ENCODE results near the gene MAN2A1.

MAN2A1 gene

DNA sequence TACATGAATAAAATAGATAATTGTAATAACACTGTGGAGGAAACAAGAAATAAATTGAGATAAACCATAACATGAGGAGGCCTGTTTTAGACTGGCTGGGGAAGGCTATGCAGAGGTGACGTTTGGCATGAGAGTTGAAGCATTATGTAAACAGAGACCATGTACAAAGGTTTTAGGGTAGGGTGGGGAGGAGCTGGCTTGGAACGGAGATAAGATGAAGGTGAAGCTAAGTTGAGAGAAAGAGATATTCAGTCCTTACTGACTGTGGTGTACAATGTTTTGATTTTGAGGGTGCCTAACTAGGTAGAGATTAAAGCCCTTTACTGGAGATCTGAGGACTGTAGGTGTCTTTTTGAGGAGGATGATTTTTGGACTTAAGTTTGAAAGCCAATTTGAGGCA, 17.8 kb downstream of the MAN2A1 start:
- no peak for ATAC-seq
- TF ChIP-seq TOX (CRISPR knock-in tag; IDR thresholded peaks at IDR 0.05; ENCODE audit: borderline replicate concordance), result no peak
- TF ChIP-seq, protein P1, sequence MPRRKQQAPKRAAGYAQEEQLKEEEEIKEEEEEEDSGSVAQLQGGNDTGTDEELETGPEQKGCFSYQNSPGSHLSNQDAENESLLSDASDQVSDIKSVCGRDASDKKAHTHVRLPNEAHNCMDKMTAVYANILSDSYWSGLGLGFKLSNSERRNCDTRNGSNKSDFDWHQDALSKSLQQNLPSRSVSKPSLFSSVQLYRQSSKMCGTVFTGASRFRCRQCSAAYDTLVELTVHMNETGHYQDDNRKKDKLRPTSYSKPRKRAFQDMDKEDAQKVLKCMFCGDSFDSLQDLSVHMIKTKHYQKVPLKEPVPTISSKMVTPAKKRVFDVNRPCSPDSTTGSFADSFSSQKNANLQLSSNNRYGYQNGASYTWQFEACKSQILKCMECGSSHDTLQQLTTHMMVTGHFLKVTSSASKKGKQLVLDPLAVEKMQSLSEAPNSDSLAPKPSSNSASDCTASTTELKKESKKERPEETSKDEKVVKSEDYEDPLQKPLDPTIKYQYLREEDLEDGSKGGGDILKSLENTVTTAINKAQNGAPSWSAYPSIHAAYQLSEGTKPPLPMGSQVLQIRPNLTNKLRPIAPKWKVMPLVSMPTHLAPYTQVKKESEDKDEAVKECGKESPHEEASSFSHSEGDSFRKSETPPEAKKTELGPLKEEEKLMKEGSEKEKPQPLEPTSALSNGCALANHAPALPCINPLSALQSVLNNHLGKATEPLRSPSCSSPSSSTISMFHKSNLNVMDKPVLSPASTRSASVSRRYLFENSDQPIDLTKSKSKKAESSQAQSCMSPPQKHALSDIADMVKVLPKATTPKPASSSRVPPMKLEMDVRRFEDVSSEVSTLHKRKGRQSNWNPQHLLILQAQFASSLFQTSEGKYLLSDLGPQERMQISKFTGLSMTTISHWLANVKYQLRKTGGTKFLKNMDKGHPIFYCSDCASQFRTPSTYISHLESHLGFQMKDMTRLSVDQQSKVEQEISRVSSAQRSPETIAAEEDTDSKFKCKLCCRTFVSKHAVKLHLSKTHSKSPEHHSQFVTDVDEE (CRISPR knock-in tag; IDR thresholded peaks at IDR 0.05), result no peak

DNA sequence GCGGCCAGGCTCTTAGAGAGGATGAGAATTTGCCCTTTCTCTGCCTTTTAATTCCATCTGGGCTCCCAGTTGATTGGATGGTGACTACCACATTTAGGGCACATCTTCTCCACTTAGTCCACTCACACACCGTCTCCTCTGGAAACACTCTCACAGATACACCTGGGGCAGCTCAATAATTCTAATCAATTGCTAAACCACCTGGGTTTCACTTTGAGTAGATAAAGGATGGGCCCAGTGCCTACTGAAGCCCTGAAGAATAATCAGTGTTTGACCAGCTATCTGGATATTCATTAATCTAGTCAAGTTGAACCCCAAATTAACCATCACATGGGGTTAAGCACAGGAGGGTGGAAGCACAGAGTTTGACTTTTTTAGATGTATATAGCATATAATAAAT, 19.1 kb downstream of the MAN2A1 start:
- TF ChIP-seq SNAI2 (CRISPR knock-in tag; IDR thresholded peaks at IDR 0.05) (no peak), ZNF70 (CRISPR knock-in tag; IDR thresholded peaks at IDR 0.05) (no peak), ZFP30 (CRISPR knock-in tag; IDR thresholded peaks at IDR 0.05) (no peak), ZNF565 (CRISPR knock-in tag; conservative IDR thresholded peaks at IDR 0.05; ENCODE audit: low read depth) (no peak), TCF4 (CRISPR knock-in tag; IDR thresholded peaks at IDR 0.05; ENCODE audit: borderline replicate concordance) (no peak), ZNF8 (CRISPR knock-in tag; IDR thresholded peaks at IDR 0.05) (no peak), OSR1 (CRISPR knock-in tag; IDR thresholded peaks at IDR 0.05) (no peak)
- TF ChIP-seq, protein P1 (CRISPR knock-in tag; IDR thresholded peaks at IDR 0.05), result no peak
- ATAC-seq, result no peak

DNA sequence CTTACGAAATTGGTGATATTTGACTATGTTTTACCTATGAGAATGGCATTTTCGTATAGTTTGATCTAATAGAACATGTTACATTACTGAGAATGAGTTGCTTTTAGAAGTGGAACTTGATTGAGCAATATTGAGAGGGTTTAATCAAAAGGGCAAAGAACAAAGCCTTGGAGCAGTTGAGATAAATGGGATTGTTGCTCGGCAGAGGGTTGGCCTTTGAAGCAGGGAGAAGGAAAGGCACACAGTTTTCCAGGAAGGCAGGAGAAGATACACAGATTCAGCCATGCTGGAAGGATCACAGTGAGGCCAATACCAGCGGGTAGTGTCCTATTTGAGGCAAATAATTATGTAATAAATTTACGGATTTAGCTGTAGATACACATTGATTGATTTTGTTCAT, 19.5 kb downstream of the MAN2A1 start:
- TF ChIP-seq BACH2 (CRISPR knock-in tag; IDR thresholded peaks at IDR 0.05; ENCODE audit: borderline replicate concordance), result no peak
- no peak for ATAC-seq

DNA sequence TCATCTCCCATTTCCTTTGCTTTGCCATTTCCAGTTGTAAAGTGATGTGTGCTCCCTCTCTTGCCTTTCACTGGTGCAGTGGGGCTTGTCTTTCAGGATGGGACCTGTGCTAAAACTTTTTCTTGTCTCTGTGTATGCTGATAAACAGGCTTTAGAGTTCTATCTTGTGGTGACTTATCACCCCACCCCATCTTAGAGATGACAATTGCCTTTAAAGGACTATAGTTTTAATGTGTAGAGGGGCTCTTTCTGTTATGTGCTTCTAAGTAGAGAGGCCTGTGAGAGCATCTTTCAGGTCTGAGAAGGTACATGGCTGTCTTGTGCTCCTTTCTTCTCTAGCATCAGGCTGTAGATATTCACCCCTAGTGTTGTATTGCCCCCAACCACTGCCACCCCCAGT, 21.9 kb downstream of the MAN2A1 start:
- TF ChIP-seq, protein P1 (CRISPR knock-in tag; IDR thresholded peaks at IDR 0.05), result no peak
- TF ChIP-seq CSDC2 (CRISPR knock-in tag; IDR thresholded peaks at IDR 0.05) (no peak), TOX (CRISPR knock-in tag; IDR thresholded peaks at IDR 0.05; ENCODE audit: borderline replicate concordance) (no peak), GLIS3 (CRISPR knock-in tag; IDR thresholded peaks at IDR 0.05) (no peak), ZNF8 (CRISPR knock-in tag; IDR thresholded peaks at IDR 0.05) (no peak), TCF4 (CRISPR knock-in tag; IDR thresholded peaks at IDR 0.05; ENCODE audit: borderline replicate concordance) (no peak), ISL1 (CRISPR knock-in tag; IDR thresholded peaks at IDR 0.05) (no peak), ZC3H10 (CRISPR knock-in tag; IDR thresholded peaks at IDR 0.05) (no peak), PPARA (CRISPR knock-in tag; IDR thresholded peaks at IDR 0.05; ENCODE audit: borderline replicate concordance) (no peak), ARNTL (CRISPR knock-in tag; IDR thresholded peaks at IDR 0.05; ENCODE audit: borderline replicate concordance, low read depth) (no peak), RARB (CRISPR knock-in tag; IDR thresholded peaks at IDR 0.05) (no peak), SNAI2 (CRISPR knock-in tag; IDR thresholded peaks at IDR 0.05) (no peak), BACH2 (CRISPR knock-in tag; IDR thresholded peaks at IDR 0.05; ENCODE audit: borderline replicate concordance) (no peak), ZFP3 (CRISPR knock-in tag; IDR thresholded peaks at IDR 0.05) (no peak)
- TF ChIP-seq, protein P2, sequence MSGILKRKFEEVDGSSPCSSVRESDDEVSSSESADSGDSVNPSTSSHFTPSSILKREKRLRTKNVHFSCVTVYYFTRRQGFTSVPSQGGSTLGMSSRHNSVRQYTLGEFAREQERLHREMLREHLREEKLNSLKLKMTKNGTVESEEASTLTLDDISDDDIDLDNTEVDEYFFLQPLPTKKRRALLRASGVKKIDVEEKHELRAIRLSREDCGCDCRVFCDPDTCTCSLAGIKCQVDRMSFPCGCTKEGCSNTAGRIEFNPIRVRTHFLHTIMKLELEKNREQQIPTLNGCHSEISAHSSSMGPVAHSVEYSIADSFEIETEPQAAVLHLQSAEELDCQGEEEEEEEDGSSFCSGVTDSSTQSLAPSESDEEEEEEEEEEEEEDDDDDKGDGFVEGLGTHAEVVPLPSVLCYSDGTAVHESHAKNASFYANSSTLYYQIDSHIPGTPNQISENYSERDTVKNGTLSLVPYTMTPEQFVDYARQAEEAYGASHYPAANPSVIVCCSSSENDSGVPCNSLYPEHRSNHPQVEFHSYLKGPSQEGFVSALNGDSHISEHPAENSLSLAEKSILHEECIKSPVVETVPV (CRISPR knock-in tag; IDR thresholded peaks at IDR 0.05), result no peak
- TF ChIP-seq, protein P3, sequence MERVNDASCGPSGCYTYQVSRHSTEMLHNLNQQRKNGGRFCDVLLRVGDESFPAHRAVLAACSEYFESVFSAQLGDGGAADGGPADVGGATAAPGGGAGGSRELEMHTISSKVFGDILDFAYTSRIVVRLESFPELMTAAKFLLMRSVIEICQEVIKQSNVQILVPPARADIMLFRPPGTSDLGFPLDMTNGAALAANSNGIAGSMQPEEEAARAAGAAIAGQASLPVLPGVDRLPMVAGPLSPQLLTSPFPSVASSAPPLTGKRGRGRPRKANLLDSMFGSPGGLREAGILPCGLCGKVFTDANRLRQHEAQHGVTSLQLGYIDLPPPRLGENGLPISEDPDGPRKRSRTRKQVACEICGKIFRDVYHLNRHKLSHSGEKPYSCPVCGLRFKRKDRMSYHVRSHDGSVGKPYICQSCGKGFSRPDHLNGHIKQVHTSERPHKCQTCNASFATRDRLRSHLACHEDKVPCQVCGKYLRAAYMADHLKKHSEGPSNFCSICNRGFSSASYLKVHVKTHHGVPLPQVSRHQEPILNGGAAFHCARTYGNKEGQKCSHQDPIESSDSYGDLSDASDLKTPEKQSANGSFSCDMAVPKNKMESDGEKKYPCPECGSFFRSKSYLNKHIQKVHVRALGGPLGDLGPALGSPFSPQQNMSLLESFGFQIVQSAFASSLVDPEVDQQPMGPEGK (CRISPR knock-in tag; IDR thresholded peaks at IDR 0.05; ENCODE audit: borderline replicate concordance), result no peak
- TF ChIP-seq, protein P4, sequence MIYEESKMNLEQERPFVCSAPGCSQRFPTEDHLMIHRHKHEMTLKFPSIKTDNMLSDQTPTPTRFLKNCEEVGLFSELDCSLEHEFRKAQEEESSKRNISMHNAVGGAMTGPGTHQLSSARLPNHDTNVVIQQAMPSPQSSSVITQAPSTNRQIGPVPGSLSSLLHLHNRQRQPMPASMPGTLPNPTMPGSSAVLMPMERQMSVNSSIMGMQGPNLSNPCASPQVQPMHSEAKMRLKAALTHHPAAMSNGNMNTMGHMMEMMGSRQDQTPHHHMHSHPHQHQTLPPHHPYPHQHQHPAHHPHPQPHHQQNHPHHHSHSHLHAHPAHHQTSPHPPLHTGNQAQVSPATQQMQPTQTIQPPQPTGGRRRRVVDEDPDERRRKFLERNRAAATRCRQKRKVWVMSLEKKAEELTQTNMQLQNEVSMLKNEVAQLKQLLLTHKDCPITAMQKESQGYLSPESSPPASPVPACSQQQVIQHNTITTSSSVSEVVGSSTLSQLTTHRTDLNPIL (CRISPR knock-in tag; IDR thresholded peaks at IDR 0.05; ENCODE audit: low read depth), result no peak
- no peak for ATAC-seq
